Fibroblast of lung (primary cell): Measurements from ENCODE around the gene SLCO1B3. TPM values are rescaled to one million over a fixed set of nuclear protein-coding genes. Genes with fewer than 3 reads are reported as not detected.

ENCODE experiments used
- DNase-seq, 2 donors: peaks; one replicate each; pipeline versions ENCODE4 v3.0.0 to v3.0.0-alpha.2; 2010; ENCODE audit warnings: low read depth in 2 of 2
- H2AFZ ChIP-seq: 2 replicates; pipeline ENCODE4 v1.5.1; 2012; ENCODE audit warnings: low read length, control low read depth, inconsistent platforms
- H3K27ac ChIP-seq: 2 replicates; pipeline ENCODE4 v1.5.1; 2011; ENCODE audit warnings: low read length, control low read depth; ENCODE audit not compliant: insufficient read depth
- H3K27me3 ChIP-seq: 2 replicates; pipeline ENCODE4 v1.5.1; 2011; ENCODE audit warnings: mild to moderate bottlenecking, low read length; ENCODE audit not compliant: control insufficient read depth, insufficient read depth
- H3K36me3 ChIP-seq: 2 replicates; pipeline ENCODE4 v1.5.1; 2011; ENCODE audit warnings: low read length; ENCODE audit not compliant: control insufficient read depth, insufficient read depth
- H3K4me1 ChIP-seq: 2 replicates; pipeline ENCODE4 v1.5.1; 2011; ENCODE audit warnings: low read length; ENCODE audit not compliant: control insufficient read depth, insufficient read depth; ENCODE audit errors: extremely low read depth
- H3K4me2 ChIP-seq: 2 replicates; pipeline ENCODE4 v1.5.1; 2011; ENCODE audit warnings: low read length, control low read depth; ENCODE audit not compliant: insufficient read depth; ENCODE audit errors: extremely low read depth
- H3K4me3 ChIP-seq, 4 experiments: fragments of 200-600 bp in 1 of 4; sonication (generic) in 1 of 4; replicated peaks in 1 of 4; 2 replicates each; pipeline ENCODE4 v1.5.1; 2011 to 2016; ENCODE audit warnings: low read length in 4 of 4, low read depth in 3 of 4, mild to moderate bottlenecking in 3 of 4, control low read depth in 2 of 4, inconsistent platforms in 1 of 4, mixed read lengths in 1 of 4; ENCODE audit not compliant: insufficient read depth in 1 of 4; ENCODE audit errors: control extremely low read depth in 1 of 4
- H3K79me2 ChIP-seq: 2 replicates; pipeline ENCODE4 v1.5.1; 2012; ENCODE audit warnings: mild to moderate bottlenecking, low read length, inconsistent platforms; ENCODE audit not compliant: control insufficient read depth, insufficient read depth
- H3K9ac ChIP-seq: 2 replicates; pipeline ENCODE4 v1.5.1; 2011; ENCODE audit warnings: mild to moderate bottlenecking, low read length, control low read depth; ENCODE audit not compliant: insufficient read depth
- H3K9me3 ChIP-seq: 2 replicates; pipeline ENCODE4 v1.5.1; 2012; ENCODE audit warnings: low read depth, low read length; ENCODE audit not compliant: control insufficient read depth, insufficient read depth
- H4K20me1 ChIP-seq: 2 replicates; pipeline ENCODE4 v1.5.1; 2011; ENCODE audit warnings: low read length; ENCODE audit not compliant: control insufficient read depth, insufficient read depth; ENCODE audit errors: extremely low read depth
- EZH2 ChIP-seq: IDR thresholded peaks from 2 replicates; pipeline ENCODE4 v1.5.1; 2012; ENCODE audit warnings: low read length, control low read depth, mild to moderate bottlenecking; ENCODE audit errors: missing control alignments
- polyA plus RNA-seq, 2 donors: library from polyadenylated mRNA; depleted of rRNA in 1 of 2; stranded (reverse) in 1 of 2; unstranded in 1 of 2; fragments of >200 nt; gene quantifications; 2 replicates each; pipeline ENCODE4 v1.2.1, GENCODE V29; 2011 to 2012; ENCODE audit warnings: missing spikeins in 1 of 2
- total RNA-seq: library from RNA; depleted of rRNA; stranded (reverse); fragments of >200 nt; gene quantifications from 2 replicates; pipeline ENCODE4 v1.2.1, GENCODE V29; 2014
- TF ChIP-seq, protein P1 (sequence below), 2 donors: IDR thresholded peaks in 1 of 2; conservative IDR thresholded peaks in 1 of 2; 1 replicate in 1 of 2; 2 replicates in 1 of 2; pipeline ENCODE4 v1.5.1; 2011 to 2012; ENCODE audit warnings: low read length in 2 of 2, control low read depth in 1 of 2, inconsistent platforms in 1 of 2, low read depth in 1 of 2, mild to moderate bottlenecking in 1 of 2

The SLCO1B3 gene
- total and polyA plus RNA-seq, 2 donors (not counting 1 experiment from before 2014, with no cell fraction given) = not detected

- no peaks in the 10 kb centered on the region for H3K27me3 ChIP-seq
- no peaks in the 10 kb centered on the region for H4K20me1 ChIP-seq
- no peak overlapping the region for H3K4me3 ChIP-seq
- H3K4me2 ChIP-seq = no peak overlapping the region
- H3K36me3 ChIP-seq = no peaks in the 10 kb centered on the region
- no peaks in the 10 kb centered on the region for H3K79me2 ChIP-seq
- no peak overlapping the region for H2AFZ ChIP-seq
- TF ChIP-seq, protein P1, sequence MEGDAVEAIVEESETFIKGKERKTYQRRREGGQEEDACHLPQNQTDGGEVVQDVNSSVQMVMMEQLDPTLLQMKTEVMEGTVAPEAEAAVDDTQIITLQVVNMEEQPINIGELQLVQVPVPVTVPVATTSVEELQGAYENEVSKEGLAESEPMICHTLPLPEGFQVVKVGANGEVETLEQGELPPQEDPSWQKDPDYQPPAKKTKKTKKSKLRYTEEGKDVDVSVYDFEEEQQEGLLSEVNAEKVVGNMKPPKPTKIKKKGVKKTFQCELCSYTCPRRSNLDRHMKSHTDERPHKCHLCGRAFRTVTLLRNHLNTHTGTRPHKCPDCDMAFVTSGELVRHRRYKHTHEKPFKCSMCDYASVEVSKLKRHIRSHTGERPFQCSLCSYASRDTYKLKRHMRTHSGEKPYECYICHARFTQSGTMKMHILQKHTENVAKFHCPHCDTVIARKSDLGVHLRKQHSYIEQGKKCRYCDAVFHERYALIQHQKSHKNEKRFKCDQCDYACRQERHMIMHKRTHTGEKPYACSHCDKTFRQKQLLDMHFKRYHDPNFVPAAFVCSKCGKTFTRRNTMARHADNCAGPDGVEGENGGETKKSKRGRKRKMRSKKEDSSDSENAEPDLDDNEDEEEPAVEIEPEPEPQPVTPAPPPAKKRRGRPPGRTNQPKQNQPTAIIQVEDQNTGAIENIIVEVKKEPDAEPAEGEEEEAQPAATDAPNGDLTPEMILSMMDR (conservative IDR thresholded peaks at IDR 0.05 in 1 of 2, IDR thresholded peaks at IDR 0.05 in 1 of 2; ENCODE audit: low read depth in 1 of 2, low read length in 2 of 2) = no peak
- no peak for TF ChIP-seq EZH2
- H3K4me1 ChIP-seq = no peaks in the 10 kb centered on the region
- no peak overlapping the region for H3K27ac ChIP-seq
- no peak overlapping the region for H3K9ac ChIP-seq
- no peak for DNase-seq
- H3K9me3 ChIP-seq = no peaks in the 10 kb centered on the region
Measured at GRCh38 chr12:20917819-20918218, 107.3 kb downstream of the SLCO1B3 start.

DNA sequence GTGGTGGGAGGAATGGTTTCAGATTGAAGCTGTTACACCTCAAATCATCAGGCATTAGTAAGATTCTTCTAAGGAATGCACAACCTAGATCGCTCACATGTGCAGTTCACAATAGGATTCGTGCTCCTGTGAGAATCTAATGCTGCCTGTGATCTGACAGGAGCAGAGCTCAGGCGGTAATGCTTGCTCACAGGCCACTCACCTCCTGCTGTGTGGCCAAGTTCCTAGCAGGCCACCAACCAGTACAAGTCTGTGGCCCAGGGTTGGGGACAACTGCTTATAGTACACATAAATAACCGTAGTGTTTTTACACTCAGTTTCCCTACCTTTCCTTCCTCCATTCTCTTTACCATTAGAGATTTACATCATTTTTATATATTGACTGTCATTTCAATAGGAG lies 121.4 kb downstream of the SLCO1B3 start:
- Histone ChIP-seq H3K4me1 (no peaks in the 10 kb centered on the region), H3K27ac (no peak overlapping the region), H4K20me1 (no peaks in the 10 kb centered on the region), H3K36me3 (no peaks in the 10 kb centered on the region), H3K4me3 (no peak overlapping the region), H3K4me2 (no peak overlapping the region), H3K79me2 (no peaks in the 10 kb centered on the region), H3K27me3 (no peaks in the 10 kb centered on the region), H2AFZ (no peak overlapping the region), H3K9ac (no peak overlapping the region), H3K9me3 (no peaks in the 10 kb centered on the region)
- DNase-seq = no peak
- TF ChIP-seq, protein P1 (conservative IDR thresholded peaks at IDR 0.05 in 1 of 2, IDR thresholded peaks at IDR 0.05 in 1 of 2; ENCODE audit: low read depth in 1 of 2, low read length in 2 of 2) = no peak

- peak in 1 of 2 donors; percentile 1 for DNase-seq
- no peak for TF ChIP-seq EZH2
- TF ChIP-seq, protein P1 (conservative IDR thresholded peaks at IDR 0.05 in 1 of 2, IDR thresholded peaks at IDR 0.05 in 1 of 2; ENCODE audit: low read depth in 1 of 2, low read length in 2 of 2) = peak in 1 of 2 donors; percentile 18
- Histone ChIP-seq H3K9ac (no peak overlapping the region), H3K4me2 (no peak overlapping the region), H3K27ac (no peak overlapping the region), H3K36me3 (no peaks in the 10 kb centered on the region), H3K4me1 (no peaks in the 10 kb centered on the region), H4K20me1 (no peaks in the 10 kb centered on the region), H3K79me2 (no peaks in the 10 kb centered on the region), H2AFZ (no peak overlapping the region), H3K9me3 (no peaks in the 10 kb centered on the region), H3K4me3 (no peak overlapping the region), H3K27me3 (no peaks in the 10 kb centered on the region)
Measured at GRCh38 chr12:20946732-20947131, 136.2 kb downstream of the SLCO1B3 start.
